ENCODE data around the gene GPRASP3. TPM values are rescaled to one million over a fixed set of nuclear protein-coding genes. Genes with fewer than 3 reads are reported as not detected.

Gene GPRASP3
- total and polyA plus RNA-seq, 2 donors (not counting 3 experiments of a cell fraction or from before 2014, with no cell fraction given) = 4.0 to 7.2 TPM

GRCh38 chrX:102712216-102712966 is 8.2 kb upstream of the GPRASP3 start, which contains the start of gene GPRASP2:
TSS of gene GPRASP2 (plus strand) at chrX:102712448. CDS start at chrX:102714870, 2,422 bp downstream.
- no peak for TF ChIP-seq MAX (IDR thresholded peaks at IDR 0.05; ENCODE audit: insufficient read depth, insufficient read length)
- TF ChIP-seq GATA2 (IDR thresholded peaks at IDR 0.05; ENCODE audit: insufficient read depth, insufficient read length, low read depth, low read length) = no peak
- TF ChIP-seq POLR2AphosphoS5 (IDR thresholded peaks at IDR 0.05; ENCODE audit: insufficient read depth, low read depth, low read length) = no peak
- Histone ChIP-seq H3K9me3 (replicated peaks; ENCODE audit: control insufficient read depth, insufficient read depth, low read length) (no peaks in the 10 kb centered on the region), H3K36me3 (ENCODE audit: control insufficient read depth in 2 of 2, extremely low read depth in 1 of 2, insufficient read depth in 2 of 2, low read length in 2 of 2) (no peaks in the 10 kb centered on the region), H3K4me2 (ENCODE audit: insufficient read depth, low read length) (peak within 1 kb of the TSS; percentile 20), H2AFZ (ENCODE audit: low read depth, low read length) (peak within 1 kb of the TSS; percentile 96), H4K20me1 (replicated peaks; ENCODE audit: control insufficient read depth, extremely low read depth, insufficient read depth, low read length) (no peaks in the 10 kb centered on the region), H3K4me3 (replicated peaks in 1 of 3; ENCODE audit: insufficient read depth in 1 of 3, low read depth in 1 of 3, low read length in 3 of 3) (peak within 1 kb of the TSS; percentile 51 to 73 (median 53)), H3K4me1 (ENCODE audit: control insufficient read depth, extremely low read depth, insufficient read depth, low read length) (no peaks in the 10 kb centered on the region), H3K27me3 (ENCODE audit: control insufficient read depth in 2 of 2, insufficient read depth in 2 of 2, low read length in 2 of 2) (peaks cover 3 to 4% of the 10 kb centered on the region in 2 experiments), H3K27ac (ENCODE audit: insufficient read depth, low read depth, low read length) (no peak within 1 kb of the TSS), H3K79me2 (ENCODE audit: control insufficient read depth, insufficient read depth, low read length) (no peaks in the 10 kb centered on the region), H3K9me1 (replicated peaks; ENCODE audit: control insufficient read depth, extremely low read depth, insufficient read depth, low read length) (no peaks in the 10 kb centered on the region), H3K9ac (replicated peaks; ENCODE audit: extremely low read depth, insufficient read depth, low read length) (peak within 1 kb of the TSS; percentile 42)
- CTCF ChIA-PET = interaction anchor here (0.7 kb wide), 1 partner anchor 124 kb away, joined by 3 read pairs; no protein-coding TSS in a partner anchor
- FAIRE-seq (peak; percentile 74), DNase-seq (ENCODE audit: low read depth, low spot score) (peak; percentile 19)
- POLR2A ChIA-PET = no interaction called here
- no TSS peak for BruUV-seq (replicated peaks)
- intact Hi-C loops (cut with micrococcal nuclease) (loop anchor here (5.0 kb wide), 3 partner anchors 45 to 120 kb away; partner anchors contain the start of gene ARMCX5), dilution Hi-C loops (cut with MboI; ENCODE audit: extremely low pct_ligation_motif_present, low sequenced_read_pairs) (no loop called here)

DNA sequence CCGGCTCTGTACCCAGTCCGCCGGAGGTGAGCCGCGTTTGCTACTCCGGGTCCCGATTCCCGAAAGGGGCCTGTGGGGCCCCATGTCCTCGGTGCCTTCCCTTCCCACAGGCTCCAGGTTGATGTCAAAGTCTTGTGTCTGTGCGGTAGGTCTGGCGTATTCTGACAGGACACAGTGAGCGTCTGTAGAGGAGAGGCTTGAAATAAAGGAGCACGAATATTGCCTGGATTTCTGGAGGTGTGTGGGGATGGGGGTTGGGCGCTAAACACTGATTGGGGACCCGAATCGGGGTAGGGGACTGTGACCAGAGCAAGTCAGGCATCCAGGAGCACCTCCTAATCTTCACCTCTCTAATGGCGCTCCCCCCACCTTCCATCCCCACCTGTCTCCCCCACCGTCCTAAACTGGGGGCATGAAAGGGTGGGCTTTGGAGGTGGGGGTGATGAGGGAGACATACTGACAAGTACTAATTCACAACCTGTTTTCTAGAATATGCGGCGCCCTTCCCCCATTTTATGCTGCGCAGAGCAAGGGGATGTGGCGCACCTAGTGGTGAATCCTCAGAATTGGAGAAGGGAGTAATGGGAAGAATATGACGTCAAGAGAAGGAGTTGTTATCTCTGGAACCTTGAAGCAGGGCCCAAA is 7.4 kb upstream of the GPRASP3 start:
- no peaks in the 10 kb centered on the region for H4K20me1 ChIP-seq (replicated peaks; ENCODE audit: control insufficient read depth, extremely low read depth, insufficient read depth, low read length)
- TF ChIP-seq JUN (IDR thresholded peaks at IDR 0.05; ENCODE audit: borderline replicate concordance, insufficient read depth, insufficient read length, low read depth) (no peak), CTCF (IDR thresholded peaks at IDR 0.05; ENCODE audit: extremely low read depth in 1 of 2, insufficient read depth in 1 of 2, low read depth in 1 of 2, low read length in 2 of 2) (peak; percentile 38 to 54), POLR2AphosphoS5 (IDR thresholded peaks at IDR 0.05; ENCODE audit: insufficient read depth, low read depth, low read length) (no peak), GATA2 (IDR thresholded peaks at IDR 0.05; ENCODE audit: insufficient read depth, insufficient read length, low read depth, low read length) (no peak)
- peaks cover 3% of the 10 kb centered on the region in 2 experiments for H3K27me3 ChIP-seq (ENCODE audit: control insufficient read depth in 2 of 2, insufficient read depth in 2 of 2, low read length in 2 of 2)
- no peaks in the 10 kb centered on the region for H3K9me3 ChIP-seq (replicated peaks; ENCODE audit: control insufficient read depth, insufficient read depth, low read length)
- no peaks in the 10 kb centered on the region for H3K79me2 ChIP-seq (ENCODE audit: control insufficient read depth, insufficient read depth, low read length)
- no peak overlapping the region for H3K27ac ChIP-seq (ENCODE audit: insufficient read depth, low read depth, low read length)
- intact Hi-C loops (cut with micrococcal nuclease) (loop anchor here (5.0 kb wide), 3 partner anchors 46 to 119 kb away; partner anchors contain the start of gene ARMCX5), dilution Hi-C loops (cut with MboI; ENCODE audit: extremely low pct_ligation_motif_present, low sequenced_read_pairs) (no loop called here)
- H3K4me1 ChIP-seq (ENCODE audit: control insufficient read depth, extremely low read depth, insufficient read depth, low read length) = no peaks in the 10 kb centered on the region
- peak overlapping the region; percentile 96 for H2AFZ ChIP-seq (ENCODE audit: low read depth, low read length)
- no peaks in the 10 kb centered on the region for H3K36me3 ChIP-seq (ENCODE audit: control insufficient read depth in 2 of 2, extremely low read depth in 1 of 2, insufficient read depth in 2 of 2, low read length in 2 of 2)
- peak overlapping the region; percentile 20 for H3K4me2 ChIP-seq (ENCODE audit: insufficient read depth, low read length)
- DNase-seq (ENCODE audit: low read depth, low spot score) = peak; percentile 58
- CTCF ChIA-PET = interaction anchor here (0.7 kb wide), 1 partner anchor 123 kb away, joined by 3 read pairs; no protein-coding TSS in a partner anchor
- H3K9me1 ChIP-seq (replicated peaks; ENCODE audit: control insufficient read depth, extremely low read depth, insufficient read depth, low read length) = no peaks in the 10 kb centered on the region
- peak overlapping the region; percentile 42 for H3K9ac ChIP-seq (replicated peaks; ENCODE audit: extremely low read depth, insufficient read depth, low read length)
- peak overlapping the region; percentile 51 to 73 (median 53) for H3K4me3 ChIP-seq (replicated peaks in 1 of 3; ENCODE audit: insufficient read depth in 1 of 3, low read depth in 1 of 3, low read length in 3 of 3)
- no peak for FAIRE-seq
- BruUV-seq (replicated peaks) = no TSS peak
- POLR2A ChIA-PET = no interaction called here
